ENCODE data around the gene IPO13.

IPO13 gene

GRCh38 chr1:44013949-44014348 lies 67.2 kb downstream of the IPO13 start:
- no peak for DNase-seq

- no peak for DNase-seq
Measured at GRCh38 chr1:44014365-44015104, 67.8 kb downstream of the IPO13 start.

- DNase-seq = no peak
Measured at GRCh38 chr1:44015206-44015605, 68.5 kb downstream of the IPO13 start.

DNA sequence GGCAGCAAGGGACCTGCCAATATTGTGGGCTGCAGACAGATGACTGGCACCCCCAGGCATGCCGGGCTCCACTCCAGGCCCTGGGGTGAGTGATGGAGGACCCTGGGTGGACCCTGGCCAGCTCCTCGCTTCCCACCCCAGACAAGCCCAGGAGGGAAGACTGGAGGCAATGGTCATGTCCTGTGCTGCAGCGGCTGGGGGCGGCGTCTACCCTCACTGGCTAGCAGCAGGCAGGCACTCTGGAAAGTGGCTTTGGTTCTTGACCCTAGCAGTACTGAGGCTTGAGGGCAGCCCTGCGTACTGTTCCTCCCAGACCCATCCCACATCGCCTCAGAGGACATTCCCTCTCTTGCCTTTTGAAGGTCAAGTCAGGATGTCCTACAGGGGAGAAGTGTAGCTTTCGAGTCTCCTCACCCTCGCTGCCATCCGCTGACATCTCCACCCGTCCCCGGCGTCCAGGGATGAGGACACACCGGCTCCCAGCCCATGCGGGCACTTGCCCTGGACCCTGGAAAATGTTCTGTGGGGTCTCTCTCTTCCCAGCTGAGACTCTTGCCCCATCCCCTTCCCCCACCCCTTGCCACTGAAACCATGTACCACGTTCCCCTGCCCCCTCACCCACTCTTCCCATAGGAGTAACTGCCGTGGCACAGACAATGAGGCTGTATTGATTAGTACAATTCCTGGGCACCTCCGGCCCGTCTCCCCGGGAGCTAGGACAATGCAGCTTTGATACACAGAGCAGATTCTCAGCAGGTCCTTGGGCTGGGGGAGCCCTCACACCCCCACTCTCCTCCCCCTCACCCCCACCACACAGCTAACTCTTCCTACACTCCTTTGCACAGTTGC lies 69.5 kb downstream of the IPO13 start:
- no peak for DNase-seq

GRCh38 chr1:44016890-44017400 lies 70.2 kb downstream of the IPO13 start:
- no peak for DNase-seq
